Astrocyte (in vitro differentiated cells and primary cell): Measurements from ENCODE around the gene TAF6L.

Experiments
- EZH2 ChIP-seq: IDR thresholded peaks from 2 replicates; pipeline ENCODE4 v1.6.1; 2012; ENCODE audit warnings: mild to moderate bottlenecking, low read length, inconsistent platforms; ENCODE audit not compliant: insufficient read depth
- TF ChIP-seq, protein P1 (sequence below): IDR thresholded peaks from 2 replicates; pipeline ENCODE4 v1.5.1; 2011; ENCODE audit warnings: low read depth, mild to moderate bottlenecking, inconsistent platforms, low read length, moderate library complexity; ENCODE audit not compliant: insufficient read depth

DNA sequence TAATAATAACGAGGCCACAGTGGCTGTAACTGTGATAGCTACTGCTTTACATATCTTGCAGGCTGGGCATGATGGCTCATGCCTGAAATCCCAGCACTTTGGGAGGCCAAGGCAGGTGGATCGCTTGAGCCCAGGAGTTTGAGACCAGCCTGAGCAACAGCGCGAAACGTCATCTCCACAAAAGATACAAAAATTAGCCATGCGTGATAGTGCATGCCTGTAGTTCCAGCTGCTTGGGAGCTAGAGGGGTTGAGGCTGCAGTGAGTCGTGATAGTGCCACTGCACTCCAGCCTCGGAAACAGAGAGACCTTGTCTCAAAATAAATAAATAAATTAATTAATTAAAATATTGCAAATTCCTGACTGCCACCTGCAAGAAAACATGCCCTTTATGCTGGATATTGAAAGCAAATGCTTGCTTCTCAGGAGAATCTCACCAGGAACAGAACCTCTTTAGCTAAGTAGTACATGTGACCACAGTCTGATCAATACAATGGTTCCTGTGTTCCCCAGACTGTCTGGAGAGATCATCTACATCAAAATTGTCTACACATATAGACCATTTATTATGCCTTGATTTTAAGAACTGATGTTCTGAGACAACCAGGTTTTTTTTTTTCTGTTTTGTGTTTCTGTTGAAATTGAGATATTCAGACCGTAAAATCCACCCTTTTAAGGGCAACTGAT, 23.6 kb upstream of the TAF6L start:
- TF ChIP-seq, protein P1, sequence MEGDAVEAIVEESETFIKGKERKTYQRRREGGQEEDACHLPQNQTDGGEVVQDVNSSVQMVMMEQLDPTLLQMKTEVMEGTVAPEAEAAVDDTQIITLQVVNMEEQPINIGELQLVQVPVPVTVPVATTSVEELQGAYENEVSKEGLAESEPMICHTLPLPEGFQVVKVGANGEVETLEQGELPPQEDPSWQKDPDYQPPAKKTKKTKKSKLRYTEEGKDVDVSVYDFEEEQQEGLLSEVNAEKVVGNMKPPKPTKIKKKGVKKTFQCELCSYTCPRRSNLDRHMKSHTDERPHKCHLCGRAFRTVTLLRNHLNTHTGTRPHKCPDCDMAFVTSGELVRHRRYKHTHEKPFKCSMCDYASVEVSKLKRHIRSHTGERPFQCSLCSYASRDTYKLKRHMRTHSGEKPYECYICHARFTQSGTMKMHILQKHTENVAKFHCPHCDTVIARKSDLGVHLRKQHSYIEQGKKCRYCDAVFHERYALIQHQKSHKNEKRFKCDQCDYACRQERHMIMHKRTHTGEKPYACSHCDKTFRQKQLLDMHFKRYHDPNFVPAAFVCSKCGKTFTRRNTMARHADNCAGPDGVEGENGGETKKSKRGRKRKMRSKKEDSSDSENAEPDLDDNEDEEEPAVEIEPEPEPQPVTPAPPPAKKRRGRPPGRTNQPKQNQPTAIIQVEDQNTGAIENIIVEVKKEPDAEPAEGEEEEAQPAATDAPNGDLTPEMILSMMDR, result no peak
- no peak for TF ChIP-seq EZH2
